GM21526 (cell line): ENCODE results near the gene SLX9.
"Not testable (repeated sequence)": the region's sequence is repeated elsewhere in the genome, so short reads cannot be mapped to it uniquely, and the experiment has no call there.

ENCODE experiments used
- ATAC-seq: cut with Tn5 transposase; IDR thresholded peaks from one replicate; pipeline ENCODE4 v1.9.1; 2021; ENCODE audit warnings: moderate library complexity; ENCODE audit not compliant: unreplicated experiment, low FRiP score

SLX9 gene

GRCh38 chr21:45014747-45015468 lies 75.1 kb downstream of the SLX9 start:
- no peak for ATAC-seq

GRCh38 chr21:45015469-45015860 lies 75.6 kb downstream of the SLX9 start:
- ATAC-seq = no peak

- no peak for ATAC-seq
These were observed 76.2 kb downstream of the SLX9 start for GRCh38 chr21:45016031-45016405.

GRCh38 chr21:45016406-45017038 lies 76.7 kb downstream of the SLX9 start:
- no peak for ATAC-seq

- no peak for ATAC-seq
These were observed 77.5 kb downstream of the SLX9 start for GRCh38 chr21:45017039-45017960.

DNA sequence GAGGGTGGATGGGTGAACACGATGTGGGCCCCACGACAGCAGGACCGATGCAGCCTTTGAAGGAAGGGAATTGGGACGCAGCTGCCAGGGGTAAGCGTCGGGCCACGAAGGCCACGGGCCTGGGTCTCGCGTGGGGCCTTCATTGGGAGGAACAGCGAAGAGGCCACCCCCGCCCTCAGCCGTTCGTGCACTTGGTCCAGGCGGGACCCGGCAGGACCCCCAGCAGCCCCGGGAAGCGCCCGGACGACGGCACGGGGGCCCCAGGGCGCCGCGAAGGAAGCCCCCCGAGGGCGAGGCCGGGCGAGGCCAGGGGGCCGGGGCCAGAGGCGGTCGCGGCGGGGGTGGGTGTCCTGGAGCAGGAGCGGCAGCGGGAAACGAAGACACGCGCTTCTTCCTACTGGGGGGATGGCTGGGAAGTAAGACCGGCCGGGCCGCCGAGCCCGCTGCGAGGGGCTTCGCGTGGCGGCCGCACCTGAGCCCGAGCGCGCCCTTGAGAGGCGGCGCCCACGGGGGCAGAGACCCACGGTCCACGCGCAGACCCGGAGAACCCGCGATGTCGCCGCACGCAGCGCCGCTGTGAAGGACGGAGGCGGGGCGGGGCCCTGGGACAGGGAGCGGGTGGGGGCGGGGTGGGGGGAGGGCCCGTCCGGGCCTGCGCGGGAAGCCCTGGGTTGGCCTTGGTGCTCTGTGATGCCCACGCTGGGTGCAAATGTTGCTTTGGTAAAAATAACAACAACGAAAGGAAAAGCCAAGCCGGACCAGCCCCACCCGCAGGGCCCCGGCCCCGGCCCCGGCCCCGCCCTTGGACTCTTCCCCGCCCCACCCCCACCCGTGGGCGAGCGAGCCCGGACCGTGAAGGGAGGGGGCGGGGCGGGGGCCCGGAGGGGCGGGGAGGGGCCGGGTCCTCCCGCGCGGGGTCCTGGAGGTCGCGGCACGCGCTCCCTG lies 78.6 kb downstream of the SLX9 start:
- no peak for ATAC-seq

GRCh38 chr21:45019076-45019886 lies 79.5 kb downstream of the SLX9 start:
- no peak for ATAC-seq

- no peak for ATAC-seq
These were observed 80.2 kb downstream of the SLX9 start for GRCh38 chr21:45019887-45020537.

GRCh38 chr21:45020629-45021427 lies 81.0 kb downstream of the SLX9 start:
- ATAC-seq = no peak

GRCh38 chr21:45021428-45022347 lies 81.9 kb downstream of the SLX9 start:
- ATAC-seq = no peak

DNA sequence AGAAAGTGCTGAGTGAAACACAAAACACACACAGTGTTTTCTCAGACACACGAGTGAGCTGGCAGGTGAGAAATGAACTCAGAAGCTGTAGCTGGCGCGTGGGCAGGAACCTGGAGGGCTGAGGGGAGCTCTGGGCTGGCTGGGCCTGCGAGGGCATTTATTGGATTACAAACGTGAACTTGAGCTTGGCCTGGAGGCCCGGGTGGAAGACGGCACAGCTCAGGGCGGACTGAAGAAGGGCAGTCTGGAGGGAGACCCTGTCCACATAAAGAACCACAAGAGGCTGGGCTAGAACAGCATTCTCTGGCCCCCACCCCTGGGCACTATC lies 82.5 kb downstream of the SLX9 start:
- no peak for ATAC-seq

- no peak for ATAC-seq
These were observed 82.9 kb downstream of the SLX9 start for GRCh38 chr21:45022736-45023135.

DNA sequence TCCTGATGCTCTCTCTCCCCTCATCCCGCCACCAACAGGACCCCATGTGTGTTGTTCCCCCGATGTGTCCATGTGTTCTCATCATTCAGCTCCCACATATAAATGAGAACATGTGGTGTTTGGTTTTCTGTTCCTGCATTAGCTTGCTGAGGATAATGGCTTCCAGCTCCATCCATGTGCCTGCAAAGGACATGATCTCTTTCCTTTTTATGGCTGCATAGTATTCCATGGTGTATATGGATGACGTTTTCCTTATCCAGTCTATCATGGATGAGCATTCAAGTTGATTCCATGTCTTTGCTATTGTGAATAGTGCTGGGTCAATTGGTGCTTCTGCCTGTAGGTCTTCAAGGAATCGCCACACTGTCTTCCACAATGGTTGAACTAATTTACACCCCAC lies 84.7 kb downstream of the SLX9 start:
- not testable (repeated sequence) for ATAC-seq

DNA sequence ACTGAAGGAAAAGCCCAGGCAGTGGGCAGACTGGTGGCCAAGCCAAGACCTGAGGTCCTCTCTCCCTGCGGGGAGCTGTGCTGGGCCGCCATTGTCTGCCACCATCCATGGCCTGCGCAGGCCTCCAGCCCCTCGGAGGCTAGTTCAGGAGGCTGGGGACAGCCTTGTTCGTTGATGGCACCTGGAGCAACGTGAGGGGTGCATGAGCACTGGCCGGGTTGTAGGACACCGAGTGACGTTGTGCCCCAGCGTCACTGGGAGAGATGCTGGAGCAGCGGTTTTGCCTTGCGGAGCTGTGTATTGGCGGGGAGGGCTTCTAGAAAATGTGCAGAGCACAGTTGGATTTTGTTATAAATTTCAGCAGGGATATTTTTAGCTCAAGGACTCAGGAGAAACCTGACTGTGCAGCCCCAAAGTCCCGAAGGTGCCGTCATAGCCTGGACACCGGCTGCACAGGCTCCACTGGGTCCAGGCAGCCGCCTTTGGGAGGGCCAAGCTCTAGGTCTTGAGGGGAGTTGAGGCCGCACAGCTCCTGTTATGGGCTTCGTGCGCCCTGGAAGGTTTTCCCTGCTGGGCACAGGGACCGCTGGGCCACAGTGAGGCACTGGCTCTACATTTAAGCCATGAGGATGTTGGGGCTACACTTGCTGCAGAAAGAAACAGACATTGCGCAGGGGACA lies 86.4 kb downstream of the SLX9 start:
- ATAC-seq = no peak
